H1 (cell line): ENCODE results near the gene CIB4. TPM values are rescaled to one million over a fixed set of nuclear protein-coding genes. Genes with fewer than 3 reads are reported as not detected.
A peak's percentile ranks its signal among the peaks of the same experiment; 100 is the strongest.

Experiments used
- CTCF ChIA-PET: fragments of 300-600 bp; sonication (Branson Sonifier 250); formaldehyde crosslinking; loops from one replicate; lab custom pipeline; 2021; ENCODE audit not compliant: partially characterized antibody; lab: Charles Lee
- POLR2A ChIA-PET: fragments of 300-600 bp; sonication (Branson Sonifier 250); formaldehyde crosslinking; loops from one replicate; lab custom pipeline; 2021; ENCODE audit warnings: inconsistent platforms; ENCODE audit not compliant: partially characterized antibody; lab: Charles Lee
- DNase-seq, 2 experiments: peaks; one replicate each; pipeline versions ENCODE4 v3.0.0 to v3.0.0-alpha.2; 2010 to 2022; ENCODE audit warnings: low spot score in 2 of 2, low read depth in 1 of 2, mixed read lengths in 1 of 2
- FAIRE-seq: peaks from 2 replicates; lab custom pipeline; 2011; peaks lifted over from hg19 to GRCh38; lab: Jason Lieb, UNC
- H2AFZ ChIP-seq: 2 replicates; pipeline ENCODE4 v1.8.1; 2012; ENCODE audit warnings: low read length, inconsistent platforms
- H2AK5ac ChIP-seq: 2 replicates; pipeline ENCODE4 v1.6.1; 2013; ENCODE audit warnings: low read depth, low read length
- H2BK120ac ChIP-seq: replicated peaks from 2 replicates; pipeline ENCODE3; 2013; ENCODE audit warnings: low read depth, low read length, inconsistent platforms
- H2BK12ac ChIP-seq: 2 replicates; pipeline ENCODE4 v1.6.1; 2013; ENCODE audit warnings: low read depth, low read length
- H2BK15ac ChIP-seq: 2 replicates; pipeline ENCODE4 v1.6.1; 2013; ENCODE audit warnings: low read length
- H2BK20ac ChIP-seq: 2 replicates; pipeline ENCODE4 v1.6.1; 2013; ENCODE audit warnings: low read length
- H2BK5ac ChIP-seq: 2 replicates; pipeline ENCODE4 v1.6.1; 2013; ENCODE audit warnings: low read depth, low read length
- H3K14ac ChIP-seq: 2 replicates; pipeline ENCODE4 v1.6.1; 2013; ENCODE audit warnings: inconsistent platforms; ENCODE audit not compliant: insufficient read length
- H3K18ac ChIP-seq: 2 replicates; pipeline ENCODE4 v1.6.1; 2013; ENCODE audit warnings: low read length; ENCODE audit errors: extremely low read depth
- H3K23ac ChIP-seq: 2 replicates; pipeline ENCODE4 v1.6.1; 2013; ENCODE audit warnings: inconsistent platforms; ENCODE audit not compliant: insufficient read length
- H3K23me2 ChIP-seq: 2 replicates; pipeline ENCODE4 v1.6.1; 2013; ENCODE audit warnings: low read depth, low read length
- H3K27ac ChIP-seq: 2 replicates; pipeline ENCODE4 v1.6.1; 2011; ENCODE audit warnings: low read depth, low read length, inconsistent platforms
- H3K27me3 ChIP-seq, 4 experiments: replicated peaks in 1 of 4; 1 replicate in 1 of 4; 2 replicates in 3 of 4; pipeline versions ENCODE4 v1.6.1 to v1.8.1; 2011 to 2013; ENCODE audit warnings: low read length in 3 of 4, mild to moderate bottlenecking in 3 of 4, inconsistent platforms in 2 of 4, mixed read lengths in 2 of 4, moderate library complexity in 1 of 4; ENCODE audit not compliant: control insufficient read depth in 3 of 4, insufficient read depth in 3 of 4; ENCODE audit errors: extremely low read depth in 1 of 4
- H3K36me3 ChIP-seq, 4 experiments: 2 replicates each; pipeline versions ENCODE4 v1.6.1 to v1.8.1; 2011 to 2013; ENCODE audit warnings: mild to moderate bottlenecking in 4 of 4, low read length in 3 of 4, moderate library complexity in 2 of 4, control low read depth in 1 of 4, inconsistent platforms in 1 of 4; ENCODE audit not compliant: insufficient read depth in 4 of 4, control insufficient read depth in 2 of 4
- H3K4ac ChIP-seq: replicated peaks from 2 replicates; pipeline ENCODE3; 2013; ENCODE audit warnings: low read length, low read depth, mixed read lengths, inconsistent platforms; ENCODE audit not compliant: insufficient read length
- H3K4me1 ChIP-seq, 4 experiments: replicated peaks in 1 of 4; 1 replicate in 1 of 4; 2 replicates in 3 of 4; pipeline versions ENCODE4 v1.6.1 to v1.8.1; 2011 to 2013; ENCODE audit warnings: low read length in 3 of 4, inconsistent platforms in 2 of 4, mixed read lengths in 1 of 4; ENCODE audit not compliant: insufficient read depth in 4 of 4, control insufficient read depth in 3 of 4
- H3K4me2 ChIP-seq, 2 experiments: 2 replicates each; pipeline versions ENCODE4 v1.6.1 to v1.8.1; 2011 to 2013; ENCODE audit warnings: low read depth in 2 of 2, low read length in 2 of 2, control low read depth in 1 of 2, inconsistent platforms in 1 of 2, mild to moderate bottlenecking in 1 of 2; ENCODE audit not compliant: insufficient read depth in 1 of 2
- H3K4me3 ChIP-seq, 4 experiments: fragments of 200-600, 300-600 bp in 1 of 4; sonication (generic), shearing (Covaris generic), sonication (Bioruptor Twin) in 1 of 4; 2 replicates each; pipeline versions ENCODE4 v1.5.1 to v1.8.1; 2011 to 2016; ENCODE audit warnings: low read length in 4 of 4, low read depth in 3 of 4, control low read depth in 2 of 4, inconsistent platforms in 2 of 4, mild to moderate bottlenecking in 2 of 4, mixed read lengths in 1 of 4, moderate library complexity in 1 of 4; ENCODE audit not compliant: insufficient read depth in 2 of 4; ENCODE audit errors: extremely low read depth in 1 of 4
- H3K56ac ChIP-seq: replicated peaks from 2 replicates; pipeline ENCODE3; 2013; ENCODE audit warnings: low read depth, mild to moderate bottlenecking, mixed read lengths, low read length, inconsistent platforms; ENCODE audit not compliant: insufficient read length
- H3K79me1 ChIP-seq: 2 replicates; pipeline ENCODE4 v1.6.1; 2013; ENCODE audit warnings: low read depth, low read length, control low read depth
- H3K79me2 ChIP-seq, 2 experiments: 2 replicates each; pipeline versions ENCODE4 v1.6.1 to v1.8.1; 2012 to 2013; ENCODE audit warnings: low read length in 2 of 2, mild to moderate bottlenecking in 2 of 2, inconsistent platforms in 1 of 2; ENCODE audit not compliant: insufficient read depth in 2 of 2, control insufficient read depth in 1 of 2
- H3K9ac ChIP-seq, 4 experiments: replicated peaks in 1 of 4; 1 replicate in 1 of 4; 2 replicates in 3 of 4; pipeline versions ENCODE4 v1.6.1 to v1.8.1; 2011 to 2013; ENCODE audit warnings: low read depth in 3 of 4, low read length in 3 of 4, control low read depth in 2 of 4, mild to moderate bottlenecking in 2 of 4, moderate library complexity in 2 of 4, inconsistent platforms in 1 of 4; ENCODE audit errors: extremely low read depth in 1 of 4
- H3K9me3 ChIP-seq, 2 experiments: 2 replicates each; pipeline versions ENCODE4 v1.6.1 to v1.8.1; 2012 to 2013; ENCODE audit warnings: mild to moderate bottlenecking in 2 of 2, moderate library complexity in 2 of 2, control low read depth in 1 of 2, inconsistent platforms in 1 of 2, low read depth in 1 of 2, low read length in 1 of 2, mixed read lengths in 1 of 2; ENCODE audit not compliant: insufficient read depth in 2 of 2
- H4K20me1 ChIP-seq, 2 experiments: replicated peaks in 1 of 2; 2 replicates each; pipeline versions ENCODE3 to v1.8.1; 2011 to 2013; ENCODE audit warnings: inconsistent platforms in 2 of 2, low read length in 2 of 2, mild to moderate bottlenecking in 1 of 2; ENCODE audit not compliant: insufficient read depth in 2 of 2, control insufficient read depth in 1 of 2
- H4K5ac ChIP-seq: 2 replicates; pipeline ENCODE4 v1.6.1; 2013; ENCODE audit warnings: low read length, low read depth, mixed read lengths, inconsistent platforms; ENCODE audit not compliant: insufficient read length
- H4K8ac ChIP-seq: 2 replicates; pipeline ENCODE4 v1.8.0; 2013; ENCODE audit warnings: mild to moderate bottlenecking, moderate library complexity, low read length, inconsistent platforms; ENCODE audit not compliant: insufficient read depth; ENCODE audit errors: extremely low read depth
- H4K91ac ChIP-seq: replicated peaks from 2 replicates; pipeline ENCODE3; 2013; ENCODE audit warnings: low read length, mixed read lengths, inconsistent platforms; ENCODE audit not compliant: insufficient read length
- ASH2L ChIP-seq: fragments of 200-600, 300-600 bp; sonication (generic); IDR thresholded peaks from one replicate; pipeline ENCODE4 v1.7.1; 2017; ENCODE audit warnings: low read length
- MAFK ChIP-seq: IDR thresholded peaks from 2 replicates; pipeline ENCODE4 v1.6.1; 2012; ENCODE audit warnings: low read depth, mild to moderate bottlenecking, improper control_type of control experiment, low read length
- TEAD4 ChIP-seq: IDR thresholded peaks from 2 replicates; pipeline ENCODE4 v1.6.1; 2012; ENCODE audit warnings: low read depth, low read length, inconsistent platforms, mixed read lengths
- WGBS, 2 experiments: shearing (Covaris generic) in 1 of 2; methylation state at CpG; one replicate each; pipeline versions ENCODE4 v1.1.6 to v1.1.7; 2013 to 2015; ENCODE audit warnings: low lambda C conversion rate in 2 of 2, mixed read lengths in 2 of 2, inconsistent platforms in 1 of 2, low coverage in 1 of 2, missing lambda C conversion rate in 1 of 2; ENCODE audit not compliant: insufficient replicate concordance in 2 of 2, insufficient coverage in 1 of 2, insufficient read length in 1 of 2; ENCODE audit errors: extremely low coverage in 1 of 2, missing lambda C conversion rate in 1 of 2; 5-methylcytosine and 5-hydroxymethylcytosine counted together
- long read RNA-seq, 2 experiments: library from RNA in 1 of 2; library from capped mRNA in 1 of 2; stranded (forward); transcript quantifications; one replicate each; pipeline ENCODE4 v2.0.0, GENCODE V29; 2021; ENCODE audit warnings: inconsistent platforms in 1 of 2
- polyA minus RNA-seq, 3 experiments: library from RNA; depleted of rRNA, polyadenylated mRNA; stranded (reverse); fragments of >200 nt; gene quantifications; 1 replicate in 2 of 3; 2 replicates in 1 of 3; pipeline ENCODE4 v1.2.3, GENCODE V29; 2011
- polyA plus RNA-seq, 7 experiments: library from polyadenylated mRNA; depleted of rRNA in 3 of 7; stranded (reverse) in 5 of 7; unstranded in 2 of 7; fragments of >200 nt in 5 of 7; fragments of 200-250 nt in 2 of 7; gene quantifications; 1 replicate in 5 of 7; 2 replicates in 1 of 7; 4 replicates in 1 of 7; pipeline versions ENCODE4 v1.2.1 to v1.2.3, GENCODE V29; 2011 to 2013; ENCODE audit warnings: missing spikeins in 2 of 7, mixed read lengths in 2 of 7
- total RNA-seq: library from RNA; stranded (reverse); fragmentation: NEBNext Ultra II Directional; extraction: Animal tissue kit (Norgen Biotek cat#: 25700); gene quantifications from 2 replicates; pipeline ENCODE4 v1.2.1, GENCODE V29; 2021

Gene CIB4
- total RNA-seq (not detected in 2 replicates), polyA plus RNA-seq (2011; rRNA removed) (not detected in 2 replicates), polyA minus RNA-seq (2011; rRNA and poly(A)+ RNA removed) (not detected in 2 replicates)
- polyA plus RNA-seq (2011; cell fraction: cytosol; rRNA removed) = not detected
- not detected for polyA plus RNA-seq (2011; cell fraction: nucleus; rRNA removed)
- polyA plus RNA-seq (2012, experiment 1 of 2) = not detected in 4 replicates
- not detected for polyA plus RNA-seq (2012, experiment 2 of 2)
- not detected for polyA plus RNA-seq (2013, experiment 1 of 2)
- not detected for polyA plus RNA-seq (2013, experiment 2 of 2)
- not detected for polyA minus RNA-seq (2011; cell fraction: cytosol; rRNA and poly(A)+ RNA removed)
- not detected for polyA minus RNA-seq (2011; cell fraction: nucleus; rRNA and poly(A)+ RNA removed)
- long read RNA-seq, experiment 1, partial matches to known transcripts = 0 of 1 reads
- long read RNA-seq, experiment 1, other reads (novel, unspliced or antisense) = 1 of 1 reads
- long read RNA-seq, experiment 2 = 0 reads

DNA sequence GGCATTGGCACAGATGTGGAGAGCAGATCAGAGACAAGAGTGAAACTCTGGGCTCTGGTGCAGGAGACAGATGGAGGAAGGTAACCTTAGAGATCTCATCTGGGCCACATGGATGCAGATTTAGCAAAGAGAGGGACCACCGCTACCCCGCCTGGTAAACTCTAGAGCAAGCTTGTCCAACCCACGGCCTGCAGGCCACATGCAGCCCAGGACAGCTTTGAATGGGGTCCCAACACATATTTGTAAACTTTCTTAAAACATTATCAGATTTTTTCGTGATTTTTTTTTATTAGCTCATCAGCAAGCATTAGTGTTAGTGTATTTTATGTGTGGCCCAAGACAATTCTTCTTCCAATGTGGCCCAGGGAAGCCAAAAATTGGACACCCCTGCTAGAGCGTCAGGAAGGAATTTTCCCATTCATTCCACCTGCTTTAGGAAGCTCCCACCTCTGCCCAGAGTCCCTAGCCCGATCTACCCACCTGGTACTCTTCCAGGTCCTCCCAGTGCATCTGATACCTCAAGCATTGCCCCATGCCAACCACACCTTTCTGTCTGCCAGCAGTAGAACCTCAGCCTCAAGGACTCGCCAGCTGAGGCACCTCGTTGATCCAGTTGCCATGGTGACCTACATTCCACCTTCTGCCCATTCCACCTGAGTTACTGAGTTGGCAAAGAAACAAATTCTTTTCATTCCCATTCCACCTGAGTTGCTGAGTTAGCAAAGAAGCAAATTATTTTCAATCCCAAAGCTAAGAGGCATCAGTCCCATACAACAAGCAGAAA, at the start of gene CIB4:
TSS of gene CIB4 (minus strand) at position 586 of the 784 bp plus-strand sequence. CDS start at position 534, 52 bp downstream.
- H4K20me1 ChIP-seq = no peaks in the 10 kb centered on the region
- no peak within 1 kb of the TSS for H3K14ac ChIP-seq
- H3K56ac ChIP-seq = no peak within 1 kb of the TSS
- H3K4me2 ChIP-seq = no peak within 1 kb of the TSS
- 0 out of 2 replicates have a peak within 1 kb of the TSS, but pooled peaks have one; percentile 62 for H3K18ac ChIP-seq
- ChIA-PET POLR2A (interaction anchor here (1.2 to 1.3 kb wide), 2 partner anchors 9 to 43 kb away, joined by 3 to 4 read pairs; no protein-coding TSS in a partner anchor), CTCF (interaction anchor here (0.7 to 1.9 kb wide), 7 partner anchors 8 to 369 kb away, joined by 3 to 6 read pairs (median 3); no protein-coding TSS in a partner anchor)
- no peak within 1 kb of the TSS for H2BK120ac ChIP-seq
- no peaks in the 10 kb centered on the region; a peak in 2 of 7 replicates for H3K27me3 ChIP-seq
- no peak within 1 kb of the TSS for H3K23ac ChIP-seq
- WGBS, 2 experiments = 83% methylated on average over 8 of the region's 8 CpGs; no CpG with 5 or more reads in 1 of the 2 experiments
- H2BK5ac ChIP-seq = no peak within 1 kb of the TSS
- TF ChIP-seq ASH2L (no peak), TEAD4 (peak; percentile 73; the same call in 1 of the 2 replicates), MAFK (0 out of 2 replicates have a peak, but pooled peaks have one; percentile 34)
- 0 out of 4 replicates have a peak, but pooled peaks cover 0 to 3% of the 10 kb centered on the region in 2 experiments for H3K79me2 ChIP-seq
- FAIRE-seq = peak; percentile 62
- H3K4me3 ChIP-seq = no peak within 1 kb of the TSS
- no peak within 1 kb of the TSS for H2BK15ac ChIP-seq
- H2AK5ac ChIP-seq = no peak within 1 kb of the TSS
- H3K4me1 ChIP-seq = peaks cover 0 to 10% (median 4%) of the 10 kb centered on the region in 4 experiments; a peak in 2 of 7 replicates
- H3K79me1 ChIP-seq = no peaks in the 10 kb centered on the region
- H3K9me3 ChIP-seq = no peaks in the 10 kb centered on the region
- no peak within 1 kb of the TSS for H4K91ac ChIP-seq
- H4K5ac ChIP-seq = no peak within 1 kb of the TSS
- no peaks in the 10 kb centered on the region for H3K36me3 ChIP-seq
- peak in 1 of 2 experiments; percentile 42 for DNase-seq
- H2BK20ac ChIP-seq = no peak within 1 kb of the TSS
- no peak within 1 kb of the TSS for H3K27ac ChIP-seq
- H3K4ac ChIP-seq = no peak within 1 kb of the TSS
- no peak within 1 kb of the TSS for H3K9ac ChIP-seq
- H3K23me2 ChIP-seq = no peaks in the 10 kb centered on the region
- peak within 1 kb of the TSS; percentile 11; the same call in 1 of the 2 replicates for H2BK12ac ChIP-seq
- no peak within 1 kb of the TSS for H2AFZ ChIP-seq
- peak within 1 kb of the TSS; percentile 36; the same call in 1 of the 2 replicates for H4K8ac ChIP-seq
